DND-41 (cell line): ENCODE results near the gene BRD3.

ENCODE experiments used
- ATAC-seq: fragments of 200-7000 bp; cut with Tn5 transposase; 3 replicates; pipeline ENCODE4 v1.9.1; 2021; ENCODE audit warnings: low read depth; ENCODE audit not compliant: insufficient read depth
- DNase-seq: peaks from one replicate; pipeline ENCODE4 v3.0.0-alpha.2; 2020
- H2AFZ ChIP-seq: 2 replicates; pipeline ENCODE4 v1.6.0; 2012; ENCODE audit warnings: low read depth, low read length
- H3K27ac ChIP-seq: 2 replicates; pipeline ENCODE4 v1.5.1; 2012; ENCODE audit warnings: low read length, inconsistent platforms
- H3K27me3 ChIP-seq: fragments of 200-600 bp; sonication (generic); 2 replicates; pipeline ENCODE4 v1.6.0; 2012; ENCODE audit warnings: low read length, mild to moderate bottlenecking, inconsistent platforms; ENCODE audit not compliant: insufficient read depth, poor library complexity
- H3K36me3 ChIP-seq: 2 replicates; pipeline ENCODE4 v1.5.1; 2012; ENCODE audit warnings: low read length, inconsistent platforms; ENCODE audit not compliant: insufficient read depth
- H3K4me1 ChIP-seq: 2 replicates; pipeline ENCODE4 v1.5.1; 2012; ENCODE audit warnings: mild to moderate bottlenecking, low read length; ENCODE audit not compliant: insufficient read depth
- H3K4me2 ChIP-seq: 2 replicates; pipeline ENCODE4 v1.6.0; 2012; ENCODE audit warnings: mild to moderate bottlenecking, moderate library complexity, low read length, inconsistent platforms; ENCODE audit not compliant: insufficient read depth
- H3K4me3 ChIP-seq, 2 experiments: fragments of 200-600 bp in 1 of 2; shearing (Covaris generic) in 1 of 2; 2 replicates each; pipeline ENCODE4 v1.5.1; 2012 to 2016; ENCODE audit warnings: inconsistent platforms in 2 of 2, low read length in 2 of 2, mild to moderate bottlenecking in 2 of 2, low read depth in 1 of 2, moderate library complexity in 1 of 2
- H3K79me2 ChIP-seq: 2 replicates; pipeline ENCODE4 v1.6.0; 2012; ENCODE audit warnings: low read length, inconsistent platforms; ENCODE audit not compliant: insufficient read depth
- H3K9ac ChIP-seq: 2 replicates; pipeline ENCODE4 v1.6.0; 2012; ENCODE audit warnings: low read depth, mild to moderate bottlenecking, inconsistent platforms, low read length, moderate library complexity
- H3K9me3 ChIP-seq: 2 replicates; pipeline ENCODE4 v1.5.1; 2012; ENCODE audit warnings: low read length, moderate library complexity, mild to moderate bottlenecking, inconsistent platforms; ENCODE audit not compliant: insufficient read depth, severe bottlenecking
- H4K20me1 ChIP-seq: 2 replicates; pipeline ENCODE4 v1.6.0; 2012; ENCODE audit warnings: low read length; ENCODE audit not compliant: insufficient read depth
- EZH2 ChIP-seq: IDR thresholded peaks from 3 replicates; pipeline ENCODE4 v1.6.1; 2012; ENCODE audit warnings: borderline replicate concordance, low read depth, mild to moderate bottlenecking, moderate library complexity, low read length, inconsistent platforms; ENCODE audit not compliant: severe bottlenecking
- TF ChIP-seq, protein P1 (sequence below): IDR thresholded peaks from 2 replicates; pipeline ENCODE4 v1.5.1; 2012; ENCODE audit warnings: borderline replicate concordance, low read length, moderate library complexity, mild to moderate bottlenecking; ENCODE audit not compliant: poor library complexity, severe bottlenecking; ENCODE audit errors: extremely low read depth

Gene BRD3

DNA sequence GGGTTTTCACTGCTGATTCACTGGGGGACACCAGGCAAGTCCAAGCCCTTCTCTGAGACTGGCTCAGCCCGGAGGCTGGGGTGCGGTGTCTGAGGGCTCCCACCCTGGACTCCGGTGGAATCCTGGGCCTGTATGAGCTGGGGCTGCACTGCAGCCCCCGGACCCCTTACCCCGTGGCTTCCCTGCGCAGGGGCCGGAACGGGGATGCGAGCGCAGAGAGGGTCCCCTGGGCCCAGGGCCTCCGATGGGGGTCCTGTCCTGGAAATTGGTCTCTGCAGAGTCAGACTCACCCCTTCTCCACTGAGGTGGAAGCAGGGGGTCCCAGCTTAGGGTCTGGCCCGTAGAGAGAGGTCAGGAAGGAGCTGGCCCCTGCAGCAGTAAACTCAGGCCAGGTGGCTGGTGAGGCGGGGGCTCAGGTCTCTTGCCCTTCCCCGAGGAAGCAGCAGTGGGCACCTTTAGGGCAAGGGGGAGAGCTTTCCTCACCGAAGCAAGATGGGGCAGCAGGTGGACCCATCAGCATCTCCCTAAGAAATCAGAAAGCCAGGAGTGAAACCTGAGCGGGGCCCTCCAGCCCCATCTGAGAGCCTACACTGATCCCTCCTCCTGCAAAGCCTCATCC is 74.1 kb downstream of the BRD3 start:
- H2AFZ ChIP-seq: no peak overlapping the region
- H3K4me2 ChIP-seq: no peak overlapping the region
- H4K20me1 ChIP-seq: no peaks in the 10 kb centered on the region
- no peaks in the 10 kb centered on the region for H3K4me1 ChIP-seq
- no peak overlapping the region for H3K27ac ChIP-seq
- no peak overlapping the region for H3K4me3 ChIP-seq
- no peak overlapping the region for H3K9ac ChIP-seq
- H3K79me2 ChIP-seq: no peaks in the 10 kb centered on the region
- DNase-seq (no peak), ATAC-seq (no peak)
- H3K36me3 ChIP-seq: no peaks in the 10 kb centered on the region
- H3K27me3 ChIP-seq: no peaks in the 10 kb centered on the region
- TF ChIP-seq, protein P1, sequence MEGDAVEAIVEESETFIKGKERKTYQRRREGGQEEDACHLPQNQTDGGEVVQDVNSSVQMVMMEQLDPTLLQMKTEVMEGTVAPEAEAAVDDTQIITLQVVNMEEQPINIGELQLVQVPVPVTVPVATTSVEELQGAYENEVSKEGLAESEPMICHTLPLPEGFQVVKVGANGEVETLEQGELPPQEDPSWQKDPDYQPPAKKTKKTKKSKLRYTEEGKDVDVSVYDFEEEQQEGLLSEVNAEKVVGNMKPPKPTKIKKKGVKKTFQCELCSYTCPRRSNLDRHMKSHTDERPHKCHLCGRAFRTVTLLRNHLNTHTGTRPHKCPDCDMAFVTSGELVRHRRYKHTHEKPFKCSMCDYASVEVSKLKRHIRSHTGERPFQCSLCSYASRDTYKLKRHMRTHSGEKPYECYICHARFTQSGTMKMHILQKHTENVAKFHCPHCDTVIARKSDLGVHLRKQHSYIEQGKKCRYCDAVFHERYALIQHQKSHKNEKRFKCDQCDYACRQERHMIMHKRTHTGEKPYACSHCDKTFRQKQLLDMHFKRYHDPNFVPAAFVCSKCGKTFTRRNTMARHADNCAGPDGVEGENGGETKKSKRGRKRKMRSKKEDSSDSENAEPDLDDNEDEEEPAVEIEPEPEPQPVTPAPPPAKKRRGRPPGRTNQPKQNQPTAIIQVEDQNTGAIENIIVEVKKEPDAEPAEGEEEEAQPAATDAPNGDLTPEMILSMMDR: no peak
- no peak for TF ChIP-seq EZH2
- H3K9me3 ChIP-seq: no peaks in the 10 kb centered on the region

DNA sequence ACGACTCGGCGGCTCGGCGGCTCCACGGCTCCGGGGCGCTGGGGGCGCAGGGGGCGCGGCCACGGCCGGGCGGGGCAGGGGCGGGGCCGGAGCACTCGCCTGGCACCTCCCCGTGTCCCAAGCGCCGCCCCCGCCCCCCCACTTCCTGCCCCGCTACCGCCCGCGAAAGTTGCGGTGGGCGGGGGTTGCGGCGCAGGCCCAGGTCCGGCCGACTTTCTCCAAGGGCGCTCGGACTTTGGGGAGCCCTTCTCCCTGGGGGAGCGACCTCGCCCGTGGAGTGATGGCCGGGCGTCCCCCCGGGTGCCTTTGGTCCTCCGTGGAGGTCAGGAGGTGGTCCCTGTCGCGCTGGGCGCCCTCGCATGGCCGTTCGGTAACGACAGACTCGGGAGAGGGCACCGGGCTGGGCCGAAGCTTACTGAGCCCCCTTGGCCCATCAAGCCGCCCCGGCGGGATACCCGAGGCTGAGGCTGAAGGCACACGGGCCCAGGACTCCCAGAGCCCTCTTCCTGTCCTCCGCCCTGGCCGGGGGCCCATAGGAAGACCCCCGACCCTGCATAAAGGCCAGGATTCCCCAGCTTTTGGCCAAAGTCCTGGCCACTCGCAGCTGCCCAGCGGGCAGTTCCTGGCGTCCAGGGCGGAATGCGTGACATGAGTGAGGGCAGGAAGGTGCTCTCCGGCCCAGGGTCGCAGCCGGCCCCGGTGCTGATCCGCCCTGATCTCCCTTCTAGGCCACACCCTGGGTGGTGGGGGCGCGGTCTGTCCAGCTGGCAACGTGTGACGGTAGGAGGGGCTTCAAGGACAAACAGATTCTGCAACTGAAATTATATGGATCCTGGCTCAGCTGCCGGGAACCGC is 74.8 kb downstream of the BRD3 start:
- Histone ChIP-seq H3K4me3 (no peak overlapping the region), H3K9ac (no peak overlapping the region), H3K9me3 (no peaks in the 10 kb centered on the region), H3K27me3 (no peaks in the 10 kb centered on the region), H2AFZ (no peak overlapping the region), H3K27ac (no peak overlapping the region), H3K4me1 (no peaks in the 10 kb centered on the region), H3K36me3 (no peaks in the 10 kb centered on the region), H4K20me1 (no peaks in the 10 kb centered on the region), H3K79me2 (no peaks in the 10 kb centered on the region), H3K4me2 (no peak overlapping the region)
- TF ChIP-seq, protein P1: no peak
- TF ChIP-seq EZH2: no peak
- ATAC-seq (no peak), DNase-seq (no peak)

DNA sequence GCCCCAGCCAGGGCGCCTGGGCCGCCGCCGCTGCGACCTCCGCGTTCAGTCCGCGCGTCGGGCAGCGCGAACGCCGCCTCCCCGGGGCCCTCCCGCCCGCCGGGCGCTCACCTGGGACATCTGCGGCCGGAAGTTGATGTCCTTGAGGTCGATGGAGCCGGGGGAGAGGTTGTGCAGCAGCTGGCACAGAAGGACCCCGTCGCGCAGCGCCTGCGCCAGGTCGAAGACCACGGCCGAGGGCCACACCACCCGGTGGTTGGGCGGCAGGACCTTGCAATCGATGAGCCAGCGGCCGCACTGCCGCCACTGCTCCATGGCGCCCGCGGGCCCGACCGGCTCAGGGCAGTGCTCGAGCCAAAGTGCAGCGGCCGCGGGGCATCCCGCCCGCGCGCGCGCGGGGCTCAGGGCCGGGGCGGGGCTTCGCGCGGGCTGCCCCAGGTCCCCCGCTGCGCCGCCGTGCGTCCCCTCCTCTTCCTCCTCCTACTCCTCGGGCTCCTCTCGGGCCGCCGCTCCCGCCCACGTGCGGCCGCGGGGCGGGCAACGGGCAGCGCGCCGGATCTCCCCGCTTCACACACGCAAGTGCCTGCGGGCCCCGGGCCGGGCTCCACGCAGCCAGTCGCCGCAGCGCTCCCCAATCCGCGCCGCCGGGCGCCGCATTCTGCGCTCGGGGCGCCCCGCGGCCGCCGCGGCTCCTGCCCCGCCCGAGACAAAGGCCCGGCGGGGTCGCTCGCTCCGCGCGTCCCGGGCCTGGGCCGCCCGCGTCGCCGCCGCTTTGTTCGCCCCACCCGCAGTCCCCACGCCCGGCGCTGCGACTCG is 75.7 kb downstream of the BRD3 start, which contains the start of gene VAV2:
TSS of gene VAV2 (minus strand) at position 361 of the 816 bp plus-strand sequence. CDS start at position 315, 46 bp downstream.
- ATAC-seq: no peak
- Histone ChIP-seq H2AFZ (no peak within 1 kb of the TSS), H3K4me2 (no peak within 1 kb of the TSS), H3K4me1 (no peaks in the 10 kb centered on the region), H3K27ac (no peak within 1 kb of the TSS), H3K9ac (no peak within 1 kb of the TSS), H3K36me3 (no peaks in the 10 kb centered on the region), H3K79me2 (no peaks in the 10 kb centered on the region), H4K20me1 (no peaks in the 10 kb centered on the region), H3K9me3 (no peaks in the 10 kb centered on the region), H3K27me3 (no peaks in the 10 kb centered on the region), H3K4me3 (no peak within 1 kb of the TSS)
- no peak for DNase-seq
- TF ChIP-seq, protein P1: no peak
- no peak for TF ChIP-seq EZH2
